NCI-H128 (cell line): ENCODE results near the gene TMEM270.

Experiments
- DNase-seq: peaks from one replicate; lab custom pipeline; 2025; ENCODE audit not compliant: unreplicated experiment; lab: John Stamatoyannopoulos, UW

Gene TMEM270

DNA sequence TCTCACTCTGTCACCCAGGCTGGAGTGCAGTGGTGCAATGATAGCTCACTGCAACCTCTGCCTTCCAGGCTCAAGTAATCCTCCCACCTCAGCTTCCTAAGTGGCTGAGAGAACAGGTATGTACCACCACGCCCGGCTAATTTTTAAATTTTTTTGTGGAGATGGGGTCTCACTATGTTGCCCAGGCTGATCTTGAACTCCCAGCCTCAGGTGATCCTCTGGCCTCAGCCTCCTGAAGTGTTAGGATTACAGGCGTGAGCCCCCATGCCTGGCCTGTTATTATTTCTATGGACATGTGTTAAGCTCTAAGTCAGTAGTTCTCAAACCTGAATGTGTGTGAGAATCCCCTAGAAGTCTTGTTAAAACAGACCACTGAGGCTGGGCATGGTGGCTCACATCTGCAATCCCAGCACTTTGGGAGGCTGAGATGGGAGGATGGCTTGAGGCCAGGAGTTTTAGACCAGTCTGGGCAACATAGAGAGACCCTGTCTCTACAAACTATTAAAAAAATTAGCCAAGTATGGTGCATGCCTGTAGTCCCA lies 24.5 kb downstream of the TMEM270 start:
- DNase-seq, result no peak

DNA sequence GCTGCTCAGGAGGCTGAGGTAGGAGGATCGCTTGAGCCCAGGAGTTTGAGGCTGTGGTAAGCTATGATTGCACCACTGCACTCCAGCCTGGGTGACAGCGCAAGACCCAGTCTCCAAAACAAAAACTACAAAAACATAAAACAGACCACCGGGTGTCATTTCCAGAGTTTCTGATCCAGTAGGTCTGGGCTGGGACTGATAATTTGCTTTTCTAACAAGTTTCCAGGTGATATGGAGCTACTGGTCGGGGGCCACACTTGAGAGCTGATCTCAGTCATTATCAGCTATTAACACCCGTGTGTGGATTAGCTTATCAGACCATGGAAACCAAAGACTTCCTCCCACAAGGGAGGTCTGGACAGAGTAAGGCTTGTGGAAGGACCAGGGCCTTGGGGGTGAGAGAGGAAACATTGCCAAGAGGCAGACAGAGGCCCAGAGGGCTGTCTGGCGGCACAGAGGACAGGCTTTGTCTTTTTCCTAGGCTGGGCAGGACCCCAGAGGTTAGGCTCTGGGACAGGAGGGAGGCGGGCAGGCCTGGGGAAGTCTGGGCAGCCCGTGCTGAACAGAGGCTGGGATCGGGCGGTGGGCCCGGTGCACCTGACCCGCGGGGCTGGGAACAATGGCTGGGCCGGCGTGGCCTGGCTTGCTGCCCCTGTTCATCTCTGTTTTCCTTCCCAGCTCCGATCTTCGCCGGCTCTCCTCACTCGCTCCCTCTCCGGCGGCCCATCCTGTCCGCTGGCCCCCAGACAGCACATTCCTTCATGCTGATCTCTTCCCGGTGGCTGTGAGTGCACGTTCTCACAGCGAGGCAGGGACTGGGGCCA lies 25.2 kb downstream of the TMEM270 start:
- DNase-seq, result no peak

DNA sequence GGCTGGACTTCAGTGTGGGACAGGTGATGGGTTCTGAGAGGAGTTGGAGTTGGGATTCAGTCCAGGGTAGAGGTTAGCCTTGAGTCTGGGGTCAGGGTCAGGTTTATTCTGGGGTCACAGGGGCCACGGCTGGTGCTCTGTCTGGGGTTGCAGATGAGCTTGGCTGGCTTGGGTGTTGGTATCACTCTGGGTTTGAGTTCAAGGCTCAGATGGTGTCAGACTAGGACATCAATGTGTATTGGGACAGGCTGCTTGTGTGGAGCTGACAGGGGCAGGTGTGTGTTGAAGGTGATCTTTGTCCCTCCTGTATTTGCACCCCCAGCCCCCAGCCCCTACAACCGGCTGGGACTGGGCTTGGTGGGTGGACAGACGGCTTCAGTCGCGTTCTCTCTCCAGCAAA lies 26.8 kb downstream of the TMEM270 start:
- no peak for DNase-seq

DNA sequence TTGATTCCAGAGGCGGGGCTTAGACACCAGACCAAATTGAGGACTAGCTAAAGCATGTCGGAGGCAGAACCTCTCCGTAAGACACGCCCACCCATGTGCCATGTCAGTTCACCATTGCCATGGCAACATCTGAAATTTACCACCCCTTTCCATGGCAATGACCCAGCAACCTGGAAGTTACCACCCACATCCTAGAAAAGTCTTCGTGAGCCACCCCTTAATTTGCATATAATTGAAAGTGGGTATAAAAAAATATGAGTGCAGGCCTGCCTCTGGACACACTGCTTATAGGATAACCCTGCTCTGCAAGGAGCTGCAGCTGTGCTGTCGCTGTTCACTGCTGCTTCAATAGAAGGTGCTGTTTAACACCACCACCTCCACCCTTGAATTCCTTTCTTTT lies 28.0 kb downstream of the TMEM270 start:
- DNase-seq, result no peak

DNA sequence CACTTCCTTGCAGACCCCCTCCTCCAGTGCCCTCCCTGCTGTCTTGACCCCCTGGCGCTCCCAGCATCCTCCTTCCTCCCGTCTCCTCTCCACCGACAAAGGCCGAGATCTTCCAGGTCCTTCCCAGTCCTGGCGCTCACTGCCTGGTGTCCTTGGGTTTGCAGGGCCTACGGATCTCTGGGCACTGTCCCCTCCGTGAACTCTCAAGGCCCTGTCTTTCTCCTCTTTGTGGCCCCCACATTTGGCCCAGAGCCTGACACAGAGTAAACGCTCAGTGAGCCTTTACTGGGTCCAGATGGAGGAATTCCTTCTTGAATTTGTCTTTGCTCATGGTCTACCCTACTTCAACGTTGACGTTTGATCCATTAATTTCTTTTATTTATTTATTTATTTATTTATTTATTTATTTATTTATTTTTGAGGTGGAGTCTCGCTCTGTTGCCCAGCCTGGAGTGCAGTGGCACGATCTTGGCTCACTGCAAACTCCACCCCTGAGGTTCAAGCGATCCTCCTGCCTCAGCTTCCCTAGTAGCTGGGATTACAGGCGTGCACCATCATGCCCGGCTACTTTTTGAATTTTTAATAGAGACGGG lies 29.7 kb downstream of the TMEM270 start:
- no peak for DNase-seq

DNA sequence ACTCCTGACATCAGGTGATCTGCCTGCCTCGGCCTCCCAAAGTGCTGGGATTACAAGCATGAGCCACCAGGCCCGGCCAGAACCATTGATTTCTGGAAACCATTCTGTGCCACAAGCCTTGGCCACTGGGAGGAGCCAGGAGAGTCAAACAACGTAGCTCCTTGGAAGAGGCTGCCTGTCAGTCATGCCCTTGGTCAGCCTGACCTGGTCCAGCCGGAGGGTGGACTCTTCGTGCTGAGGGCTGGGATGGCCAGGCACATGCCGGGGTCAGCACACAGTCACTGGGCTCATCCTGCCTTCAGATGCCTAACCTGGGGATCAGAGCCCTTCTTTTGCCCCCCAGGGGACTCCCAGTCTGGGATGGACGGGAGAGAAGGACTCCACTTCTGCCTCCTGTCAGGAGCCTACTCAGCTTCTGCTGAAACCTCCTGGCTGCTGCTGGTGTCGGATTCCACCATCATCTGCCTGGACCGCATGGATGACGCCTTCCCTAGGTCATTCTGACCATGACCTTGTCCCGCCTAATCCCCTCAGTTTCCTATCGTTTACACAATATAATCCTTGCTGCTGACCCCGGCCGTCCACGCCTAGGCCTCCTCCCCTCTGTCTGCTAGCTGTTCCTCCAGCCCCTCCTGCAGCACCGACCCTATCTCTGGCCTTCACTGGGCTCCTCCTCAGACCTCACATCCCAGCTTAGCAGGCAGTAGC lies 30.4 kb downstream of the TMEM270 start:
- no peak for DNase-seq

DNA sequence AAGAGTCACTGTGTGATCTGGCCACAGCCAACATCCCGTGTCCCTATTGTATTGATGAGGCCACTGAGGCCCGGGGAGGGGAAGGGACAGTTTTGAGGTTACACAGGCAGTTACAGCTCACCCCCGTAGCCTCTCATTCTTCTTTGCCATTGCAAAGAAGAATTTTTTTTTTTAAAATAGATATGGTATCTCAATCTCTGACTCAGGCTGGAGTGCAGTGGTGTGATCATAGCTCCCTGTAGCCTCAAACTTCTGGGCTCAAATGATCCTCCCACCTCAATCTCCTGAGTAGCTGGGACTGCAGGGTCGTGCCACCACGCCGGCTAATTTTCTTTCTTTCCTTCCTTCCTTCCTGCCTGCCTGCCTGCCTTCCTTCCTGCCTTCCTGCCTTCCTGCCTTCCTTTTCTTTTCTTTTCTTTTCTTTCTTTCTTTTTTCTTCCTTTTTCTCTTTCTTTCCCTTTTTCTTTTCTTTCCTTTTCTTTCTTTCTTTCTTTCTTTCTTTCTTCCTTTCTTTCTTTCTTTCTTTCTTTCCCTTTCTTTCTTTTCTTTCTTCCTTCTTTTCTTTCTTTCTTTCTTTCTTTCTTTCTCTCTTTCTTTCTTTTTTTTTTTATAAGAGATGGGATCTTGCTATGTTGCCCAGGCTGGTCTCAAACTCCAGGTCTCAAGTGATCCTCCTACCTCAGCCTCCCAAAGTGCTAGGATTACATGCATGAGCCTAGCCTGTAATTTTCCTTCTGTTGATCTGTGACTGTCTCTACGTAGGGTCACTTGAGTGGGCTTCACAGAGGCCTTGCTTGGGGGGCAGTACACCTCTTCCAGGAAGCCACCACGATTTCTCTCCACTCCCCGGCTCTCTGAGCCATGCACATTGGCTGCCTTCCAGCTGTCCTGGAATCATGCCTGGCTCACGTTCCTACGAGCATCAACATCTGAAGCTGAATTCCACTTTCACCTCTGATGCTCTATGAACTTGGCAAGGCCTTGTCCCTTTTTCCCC lies 31.3 kb downstream of the TMEM270 start:
- no peak for DNase-seq

DNA sequence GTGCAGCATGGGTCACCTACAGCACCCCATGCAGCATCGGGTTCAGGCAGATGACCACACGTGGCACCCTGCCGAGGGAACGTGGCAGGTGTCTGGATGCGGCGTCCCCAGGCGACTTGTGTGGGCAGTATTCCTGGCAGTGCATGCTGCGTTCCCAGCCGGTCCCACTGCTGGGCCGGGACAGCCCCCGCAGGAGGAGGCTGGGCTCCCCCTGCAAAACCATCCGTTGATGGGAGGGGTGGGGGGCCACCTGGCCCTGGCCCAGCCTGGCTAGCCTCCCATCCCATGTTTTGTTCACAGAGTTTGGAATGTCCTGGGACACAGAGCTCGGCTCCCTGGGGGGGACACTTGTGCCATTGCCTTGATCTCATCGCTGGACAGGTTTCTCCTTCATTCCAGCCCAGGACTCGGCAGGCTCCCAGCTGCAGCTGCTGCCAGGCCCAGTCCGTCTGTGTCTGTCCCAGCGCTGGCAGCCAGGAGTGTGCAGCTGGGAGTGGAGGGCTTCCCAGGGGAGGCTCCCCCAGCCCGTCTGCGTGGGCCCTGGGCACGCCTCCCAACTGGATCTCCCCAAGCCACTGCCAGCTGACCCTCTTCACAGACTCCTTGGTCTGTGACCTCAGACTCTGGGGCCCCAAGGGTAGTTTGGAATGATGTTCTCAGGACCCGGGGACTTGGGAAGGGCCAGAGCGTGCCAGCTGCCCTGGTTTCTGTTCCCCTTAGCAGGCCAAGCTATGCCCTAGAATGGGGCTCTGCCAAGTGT lies 32.6 kb downstream of the TMEM270 start:
- DNase-seq, result no peak

DNA sequence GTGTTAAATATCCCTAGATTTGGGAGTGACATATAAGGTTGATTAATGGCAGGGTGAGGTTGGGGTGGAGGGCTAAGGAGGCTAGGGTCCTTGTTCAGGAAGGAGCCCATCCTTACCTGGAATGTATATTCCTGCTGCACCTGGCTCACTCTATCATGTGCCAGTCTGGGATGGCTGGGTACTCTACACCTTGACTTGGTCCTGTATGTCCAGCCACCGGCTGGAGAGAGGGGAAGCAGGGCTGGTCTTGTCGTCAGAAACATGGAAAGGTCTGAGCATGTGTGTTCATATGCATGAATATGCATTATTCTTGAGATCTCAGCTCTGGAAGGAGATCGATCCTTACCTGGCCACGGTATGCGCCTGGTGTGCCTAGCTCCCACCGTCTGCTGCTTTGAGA lies 33.2 kb downstream of the TMEM270 start:
- no peak for DNase-seq

DNA sequence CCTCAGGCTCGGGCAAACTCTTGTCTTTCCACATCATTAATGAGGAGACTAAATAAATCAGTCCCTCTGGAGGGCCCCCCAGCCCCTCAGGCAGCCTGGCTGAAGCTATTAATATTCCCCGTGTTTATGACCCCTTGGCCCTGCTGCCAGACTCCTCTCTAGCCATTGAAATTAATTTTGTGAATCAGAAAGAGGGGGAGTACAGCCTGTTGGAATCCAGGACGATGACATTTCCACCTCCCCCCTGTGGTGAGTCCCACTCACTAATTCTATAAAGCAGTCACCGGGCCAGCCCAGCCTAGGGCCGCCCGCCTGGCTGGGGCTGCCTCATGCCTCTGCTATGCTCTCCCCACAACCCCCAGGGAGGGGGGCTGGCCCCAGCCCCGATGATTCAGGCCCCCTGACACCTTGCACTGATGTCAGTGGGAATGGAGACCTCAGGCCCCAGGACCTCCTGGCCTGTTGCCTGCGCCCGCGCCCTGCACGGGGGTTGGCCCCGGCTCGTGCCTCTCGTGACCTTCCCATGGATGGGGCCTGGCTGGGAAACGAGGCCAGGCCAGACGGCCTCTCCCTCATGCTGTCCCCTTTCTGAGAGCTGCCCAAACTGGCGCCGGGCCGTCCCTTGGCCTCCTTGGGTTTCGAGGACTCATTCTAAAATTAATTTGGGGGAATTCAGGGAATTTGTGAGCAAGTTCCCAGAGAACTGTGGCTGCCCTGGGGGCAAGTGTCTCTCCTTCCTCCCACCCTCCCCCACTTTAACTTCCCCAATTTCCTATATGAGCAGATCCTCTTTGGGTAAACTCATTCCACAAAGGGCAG lies 34.0 kb downstream of the TMEM270 start:
- no peak for DNase-seq

DNA sequence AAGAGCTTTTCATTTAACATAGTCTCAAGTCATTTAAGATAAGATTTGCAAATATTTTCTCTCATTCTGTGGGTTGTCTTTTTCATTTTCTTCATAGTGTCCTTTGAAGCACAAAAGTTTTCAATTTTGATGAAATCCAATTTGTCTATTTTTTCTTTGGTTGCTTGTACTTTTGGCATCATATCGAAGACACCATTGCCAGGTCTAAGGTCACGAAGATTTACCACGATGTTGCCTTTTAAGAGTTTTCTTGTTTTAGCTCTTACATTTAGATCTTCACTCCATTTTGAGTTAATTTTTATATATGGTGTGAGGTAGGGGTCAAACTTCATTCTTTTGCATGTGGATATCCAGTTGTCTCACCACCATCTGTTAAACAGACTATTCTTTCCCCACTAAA lies 34.7 kb downstream of the TMEM270 start:
- DNase-seq, result no peak

DNA sequence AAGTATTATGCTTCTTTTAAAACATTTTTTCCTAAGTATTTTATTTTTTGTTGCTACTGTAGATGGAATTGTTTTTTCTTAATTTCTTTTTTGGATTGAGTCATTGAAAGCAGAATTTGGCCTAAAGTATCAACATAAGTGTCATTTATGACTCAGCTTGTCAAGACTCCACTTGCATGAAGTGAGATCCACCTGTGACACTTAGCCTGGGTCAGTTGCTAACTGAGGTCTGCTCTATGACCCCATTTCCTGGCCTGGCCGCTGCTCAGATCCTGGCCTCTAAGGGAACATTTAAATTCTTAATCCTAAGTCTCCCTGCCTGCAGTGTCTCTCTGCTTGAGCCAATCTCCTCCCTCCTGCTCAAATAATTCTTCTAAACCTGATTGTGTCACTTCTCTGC lies 35.5 kb downstream of the TMEM270 start:
- no peak for DNase-seq

DNA sequence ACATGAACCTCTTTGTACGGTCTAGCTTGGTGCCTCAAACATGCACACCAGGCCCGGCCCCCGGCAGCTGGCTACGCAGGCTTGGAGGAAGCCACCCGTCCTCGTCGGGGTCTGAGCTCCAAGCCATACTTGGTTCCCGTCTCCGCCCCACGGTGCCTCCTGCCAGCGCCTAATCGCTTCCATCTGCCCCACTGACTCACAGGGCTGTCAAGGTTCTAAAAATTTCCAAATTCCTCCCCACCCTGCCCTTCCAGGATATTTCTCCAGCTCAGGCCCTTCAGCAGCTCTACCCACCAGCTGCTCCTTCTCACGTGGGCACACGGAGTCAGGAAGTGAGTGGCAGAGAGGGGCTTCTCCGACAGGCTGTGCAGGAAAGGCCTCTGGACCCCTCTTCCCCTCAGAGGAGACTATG lies 38.8 kb downstream of the TMEM270 start:
- no peak for DNase-seq

DNA sequence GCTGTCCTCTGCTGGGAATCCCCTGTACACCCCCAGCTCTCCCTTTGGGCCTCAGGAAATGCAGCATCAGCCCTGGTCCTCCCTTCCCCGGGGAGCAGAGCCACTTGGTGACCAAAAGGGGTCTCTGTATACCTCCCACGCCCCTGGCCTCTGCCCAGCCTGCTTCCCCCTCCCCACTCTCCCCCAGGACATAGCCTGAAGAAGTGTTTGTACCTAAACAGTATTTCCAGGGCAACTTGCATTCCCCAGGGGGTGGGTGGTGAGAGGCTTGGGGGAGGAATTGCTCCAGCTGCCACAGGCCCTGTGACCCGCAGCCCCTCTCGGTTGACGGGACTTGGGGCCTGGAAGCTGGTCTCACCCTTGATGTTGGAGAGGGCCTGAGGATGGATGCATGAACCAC lies 39.3 kb downstream of the TMEM270 start:
- DNase-seq, result no peak

DNA sequence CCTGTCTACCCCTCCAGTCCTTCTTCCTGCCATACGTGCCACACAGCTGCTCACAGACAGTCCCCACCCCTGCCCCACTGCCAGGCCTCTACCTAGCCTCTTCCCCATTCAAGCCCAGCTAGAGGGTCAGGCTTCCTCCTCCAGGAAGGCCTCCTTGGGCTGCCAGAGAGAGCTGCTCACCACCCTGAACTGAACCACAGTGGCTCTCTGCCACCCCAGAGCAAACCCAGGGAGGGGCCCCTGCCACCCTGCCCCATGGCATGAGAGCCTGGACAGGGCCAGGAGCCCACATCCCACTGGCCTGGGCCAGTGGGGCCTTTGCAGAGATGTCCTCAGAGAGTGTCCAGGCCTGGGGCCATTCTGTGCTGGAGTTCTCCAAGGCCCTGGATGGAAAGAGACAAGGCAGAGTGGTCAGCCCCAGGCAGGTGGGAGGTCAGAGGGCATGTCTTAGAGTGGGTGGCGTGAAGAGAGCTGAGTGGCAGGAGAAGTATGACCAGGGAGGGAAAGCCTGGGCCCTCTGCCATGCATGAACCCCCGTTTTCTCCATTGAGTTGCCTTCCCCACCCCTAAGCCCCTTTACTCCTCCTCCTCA lies 40.4 kb downstream of the TMEM270 start:
- no peak for DNase-seq

DNA sequence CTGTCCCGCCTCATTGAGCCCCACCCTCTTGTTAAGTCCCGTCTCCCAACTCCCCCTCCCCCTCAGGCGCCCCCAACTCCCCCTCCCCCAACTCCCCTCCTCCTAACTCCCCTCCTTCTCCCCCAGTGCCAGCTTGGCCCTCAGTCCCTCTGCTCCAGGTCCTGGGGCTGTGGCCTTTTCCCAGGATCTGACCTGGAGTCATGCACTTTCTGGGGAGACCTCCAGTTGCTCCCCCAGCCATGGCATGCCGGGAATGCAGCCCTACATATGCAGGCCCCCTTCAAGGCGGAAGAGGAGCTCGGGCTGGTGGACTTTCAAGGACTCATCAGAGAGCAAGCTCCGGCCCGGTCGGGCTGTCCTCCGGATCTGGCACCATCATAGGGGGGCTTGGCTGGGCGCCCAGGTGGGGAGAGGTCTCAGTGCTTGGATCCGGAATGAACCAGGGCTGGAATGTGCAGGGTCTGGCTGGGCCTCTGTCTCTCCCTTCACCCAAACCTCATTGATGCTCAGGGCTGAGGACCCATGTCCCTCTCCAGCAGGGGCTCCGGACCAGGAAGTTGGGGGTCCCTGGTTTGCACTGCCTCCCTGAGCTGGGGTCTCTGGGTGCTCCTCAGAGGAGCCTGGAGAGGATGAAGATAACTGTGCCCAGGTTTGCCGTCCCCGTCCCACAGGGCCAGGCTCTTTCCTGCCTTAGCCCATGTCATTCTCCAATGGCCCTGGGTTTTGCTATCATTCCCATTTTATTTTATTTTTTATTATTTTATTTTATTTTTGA lies 41.1 kb downstream of the TMEM270 start:
- no peak for DNase-seq

DNA sequence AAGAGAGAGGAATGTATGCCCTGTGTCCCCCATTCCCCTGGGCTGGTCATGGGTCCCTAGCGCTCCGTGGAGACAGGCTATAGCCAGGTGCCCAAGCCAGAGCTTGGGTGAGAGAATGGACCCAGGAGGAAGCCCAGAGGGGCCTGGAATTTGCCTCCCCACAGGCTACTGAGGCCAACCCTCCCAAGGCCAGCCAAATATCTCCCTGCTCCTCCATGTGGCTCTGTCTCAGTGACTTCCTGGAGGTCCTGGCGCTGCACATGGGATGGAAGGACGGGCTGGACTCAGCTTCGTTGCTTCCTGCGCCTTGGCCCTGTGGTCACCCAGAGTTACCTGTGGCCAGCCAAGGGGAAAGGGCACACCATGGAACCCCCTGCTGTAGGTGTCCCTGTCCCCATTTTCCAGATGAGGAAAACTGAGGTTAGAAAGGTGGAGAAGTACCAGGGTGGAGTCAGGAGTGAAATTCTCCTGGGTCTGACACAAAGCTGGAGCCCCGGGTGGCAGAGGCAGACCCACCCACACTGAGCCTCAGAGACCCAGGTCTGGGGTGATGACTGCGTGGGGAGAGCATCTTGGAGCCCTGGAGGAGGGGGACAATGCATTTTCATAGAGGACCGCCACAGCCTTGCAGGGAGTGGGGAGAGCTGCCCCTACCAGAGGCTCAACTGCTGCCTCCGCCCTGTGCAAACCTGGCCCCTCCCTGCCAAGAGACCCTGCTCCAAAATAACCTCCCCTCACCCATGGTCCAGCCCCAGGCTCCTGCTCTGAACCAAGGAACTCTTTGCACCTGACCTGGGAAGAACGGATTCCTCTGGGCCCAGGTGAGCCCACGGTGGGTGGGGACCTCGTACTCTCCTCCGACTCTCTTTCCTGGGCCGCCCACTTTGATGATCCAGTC lies 42.6 kb downstream of the TMEM270 start:
- DNase-seq, result no peak
